HG02943 (cell line): ENCODE measurements around the gene CROCC.
"Not testable (repeated sequence)": the region's sequence is repeated elsewhere in the genome, so short reads cannot be mapped to it uniquely, and the experiment has no call there.

ENCODE experiments used
- ATAC-seq: cut with Tn5 transposase; IDR thresholded peaks from one replicate; pipeline ENCODE4 v1.9.1; 2021; ENCODE audit warnings: mild to moderate bottlenecking, low read depth, moderate library complexity; ENCODE audit not compliant: unreplicated experiment

CROCC gene

GRCh38 chr1:16895598-16896315, 26.0 kb upstream of the CROCC start, which contains the start of gene RNU1-2:
RNU1-2 (plus strand) TSS chr1:16895980.
- peak; percentile 99 for ATAC-seq

- ATAC-seq = not testable (repeated sequence)
These were observed 25.2 kb upstream of the CROCC start for GRCh38 chr1:16896316-16897055.

GRCh38 chr1:16897653-16898052, 24.1 kb upstream of the CROCC start:
- ATAC-seq = not testable (repeated sequence)

GRCh38 chr1:16898298-16898697, 23.4 kb upstream of the CROCC start:
- not testable (repeated sequence) for ATAC-seq

- not testable (repeated sequence) for ATAC-seq
These were observed 22.7 kb upstream of the CROCC start for GRCh38 chr1:16899020-16899419.

- no peak for ATAC-seq
These were observed 21.0 kb upstream of the CROCC start for GRCh38 chr1:16900751-16901150.

GRCh38 chr1:16901371-16901770, 20.4 kb upstream of the CROCC start:
- ATAC-seq = not testable (repeated sequence)

GRCh38 chr1:16903054-16903453, 18.7 kb upstream of the CROCC start:
- ATAC-seq = no peak

GRCh38 chr1:16903458-16903796, 18.3 kb upstream of the CROCC start:
- ATAC-seq = no peak

- peak; percentile 95 for ATAC-seq
These were observed 17.1 kb upstream of the CROCC start for GRCh38 chr1:16904560-16905109.

- peak; percentile 75 for ATAC-seq
These were observed 16.4 kb upstream of the CROCC start for GRCh38 chr1:16905110-16905867.

GRCh38 chr1:16905868-16906702, 15.6 kb upstream of the CROCC start:
- no peak for ATAC-seq

GRCh38 chr1:16906873-16907272, 14.9 kb upstream of the CROCC start:
- no peak for ATAC-seq

- no peak for ATAC-seq
These were observed 13.6 kb upstream of the CROCC start for GRCh38 chr1:16907870-16908758.

- not testable (repeated sequence) for ATAC-seq
These were observed 9.6 kb upstream of the CROCC start for GRCh38 chr1:16911851-16912721.

GRCh38 chr1:16912742-16913141, 9.0 kb upstream of the CROCC start:
- ATAC-seq = not testable (repeated sequence)

- ATAC-seq = peak; percentile 15
These were observed 8.4 kb upstream of the CROCC start for GRCh38 chr1:16913181-16913832.
